Prostate gland (tissue), 2 donors: ENCODE results near the gene GANC. TPM values are rescaled to one million over a fixed set of nuclear protein-coding genes. Genes with fewer than 3 reads are reported as not detected.
"Not testable (repeated sequence)": the region's sequence is repeated elsewhere in the genome, so short reads cannot be mapped to it uniquely, and the experiment has no call there.

ENCODE experiments used
- DNase-seq: peaks from one replicate; pipeline ENCODE4 v3.0.0-alpha.2; 2019; ENCODE audit warnings: low spot score
- H3K27ac ChIP-seq, 2 donors: fragments of 200-600 bp; sonication (generic); 2 replicates each; pipeline ENCODE4 v1.5.1; 2017 to 2019
- H3K27me3 ChIP-seq: fragments of 200-600 bp; sonication (generic); replicated peaks from 2 replicates; pipeline ENCODE4 v1.5.1; 2019; ENCODE audit not compliant: insufficient read depth
- H3K36me3 ChIP-seq, 2 donors: fragments of 200-600 bp; sonication (generic); 1 replicate in 1 of 2; 2 replicates in 1 of 2; pipeline versions ENCODE4 v1.5.1 to v1.8.1; 2017 to 2019
- H3K4me1 ChIP-seq: fragments of 200-600 bp; sonication (generic); replicated peaks from 2 replicates; pipeline ENCODE4 v1.5.1; 2019
- H3K4me3 ChIP-seq, 2 donors: fragments of 200-600 bp; sonication (generic); 2 replicates each; pipeline ENCODE4 v1.5.1; 2017 to 2019
- H3K9me3 ChIP-seq: fragments of 200-600 bp; sonication (generic); 2 replicates; pipeline ENCODE4 v1.5.1; 2017
- CTCF ChIP-seq, 4 experiments: fragments of 200-600 bp in 2 of 4; fragments of 450-650 bp in 2 of 4; sonication (generic) in 2 of 4; IDR thresholded peaks; 1 replicate in 3 of 4; 2 replicates in 1 of 4; pipeline ENCODE4 v1.5.1; 2016 to 2019; ENCODE audit warnings: antibody characterized with exemption in 4 of 4, mild to moderate bottlenecking in 2 of 4, moderate library complexity in 2 of 4
- POLR2A ChIP-seq: fragments of 450-650 bp; IDR thresholded peaks from one replicate; pipeline ENCODE4 v1.6.1; 2016; ENCODE audit warnings: antibody characterized with exemption, mild to moderate bottlenecking
- POLR2AphosphoS5 ChIP-seq: sonication (generic); formaldehyde crosslinking; IDR thresholded peaks from one replicate; pipeline ENCODE4 v1.6.1; 2017; ENCODE audit warnings: antibody characterized with exemption
- WGBS: methylation state at CpG from one replicate; pipeline ENCODE4 v1.1.5; 2018; 5-methylcytosine and 5-hydroxymethylcytosine counted together
- intact Hi-C: fragments of 100-400 bp; cut with DNase I; formaldehyde crosslinking; loops from one replicate; pipeline ENCODE4 v1.14.2; 2022
- total RNA-seq, 2 donors: library from RNA; depleted of rRNA; stranded (reverse); fragments of >200 nt; gene quantifications; one replicate each; pipeline ENCODE4 v1.1.0, GENCODE V29; 2016

The GANC gene
- total RNA-seq, 2 donors from 2014 or later, result 10.2 to 38.7 TPM

GRCh38 chr15:42287931-42288330, 14.9 kb downstream of the GANC start:
- no peaks in the 10 kb centered on the region for H3K36me3 ChIP-seq
- no peaks in the 10 kb centered on the region for H3K27me3 ChIP-seq
- H3K4me1 ChIP-seq, result peaks cover 6% of the 10 kb centered on the region
- WGBS, result 97% methylated on average over 4 of the region's 4 CpGs
- no peaks in the 10 kb centered on the region for H3K9me3 ChIP-seq
- H3K4me3 ChIP-seq, result no peak overlapping the region
- no peak overlapping the region for H3K27ac ChIP-seq
- TF ChIP-seq POLR2A (no peak), POLR2AphosphoS5 (no peak), CTCF (IDR thresholded peaks at IDR 0.05) (no peak)
- intact Hi-C loops, result no loop called here
- DNase-seq, result no peak

GRCh38 chr15:42289166-42289565, 16.2 kb downstream of the GANC start:
- H3K36me3 ChIP-seq, result no peaks in the 10 kb centered on the region
- H3K27me3 ChIP-seq, result no peaks in the 10 kb centered on the region
- H3K27ac ChIP-seq, result no peak overlapping the region
- intact Hi-C loops, result no loop called here
- TF ChIP-seq POLR2AphosphoS5 (no peak), POLR2A (no peak), CTCF (IDR thresholded peaks at IDR 0.05) (no peak)
- DNase-seq, result no peak
- no peak overlapping the region for H3K4me3 ChIP-seq
- no peaks in the 10 kb centered on the region for H3K4me1 ChIP-seq
- WGBS, result 100% methylated on average over 1 of the region's 1 CpG
- no peaks in the 10 kb centered on the region for H3K9me3 ChIP-seq

- H3K36me3 ChIP-seq, intact Hi-C loops, H3K4me1 ChIP-seq, H3K27me3 ChIP-seq, DNase-seq, H3K9me3 ChIP-seq, H3K27ac ChIP-seq, H3K4me3 ChIP-seq: not testable (repeated sequence)
- 99% methylated on average over 4 of the region's 4 CpGs for WGBS
Observed at GRCh38 chr15:42301004-42301403, 28.0 kb downstream of the GANC start.

- TF ChIP-seq POLR2AphosphoS5, result no peak
- no peak for TF ChIP-seq CTCF (IDR thresholded peaks at IDR 0.05)
- TF ChIP-seq POLR2A, result no peak
- no peak for DNase-seq
- 19% methylated on average over 1 of the region's 1 CpG for WGBS
- Histone ChIP-seq H3K9me3 (no peaks in the 10 kb centered on the region), H3K36me3 (no peaks in the 10 kb centered on the region), H3K4me3 (no peak overlapping the region), H3K27ac (no peak overlapping the region), H3K4me1 (no peaks in the 10 kb centered on the region), H3K27me3 (no peaks in the 10 kb centered on the region)
- intact Hi-C loops, result no loop called here
Observed at GRCh38 chr15:42306681-42307080, 33.7 kb downstream of the GANC start.

GRCh38 chr15:42313463-42313862, 40.5 kb downstream of the GANC start:
- Histone ChIP-seq H3K27me3 (no peaks in the 10 kb centered on the region), H3K9me3 (no peaks in the 10 kb centered on the region), H3K36me3 (no peaks in the 10 kb centered on the region), H3K4me1 (no peaks in the 10 kb centered on the region), H3K4me3 (no peak overlapping the region), H3K27ac (no peak overlapping the region)
- intact Hi-C loops, result no loop called here
- WGBS, result 40% methylated on average over 3 of the region's 3 CpGs
- DNase-seq, result no peak
- TF ChIP-seq CTCF (IDR thresholded peaks at IDR 0.05) (no peak), POLR2AphosphoS5 (no peak), POLR2A (no peak)
